SK-N-SH treated with all-trans-retinoic acid at 6 μM for 48 hours (cell line): ENCODE data around the gene CDKN2AIP.

Source experiments
- GLIS3 ChIP-seq: fragments of 250-450 bp; sonication (Bioruptor Pico); IDR thresholded peaks from 2 replicates; pipeline ENCODE4 v1.5.0; 2020; ENCODE audit warnings: mild to moderate bottlenecking, moderate library complexity
- TOX ChIP-seq: fragments of 250-450 bp; sonication (Bioruptor Pico); IDR thresholded peaks from 2 replicates; pipeline ENCODE4 v1.8.0; 2021; ENCODE audit warnings: mild to moderate bottlenecking, moderate library complexity, borderline replicate concordance
- ZFP3 ChIP-seq: fragments of 250-450 bp; sonication (Bioruptor Pico); IDR thresholded peaks from 2 replicates; pipeline ENCODE4 v1.5.0; 2020; ENCODE audit warnings: mild to moderate bottlenecking, moderate library complexity
- ZFP30 ChIP-seq: fragments of 450-650 bp; formaldehyde crosslinking; IDR thresholded peaks from 2 replicates; pipeline ENCODE4 v1.5.0; 2022; ENCODE audit warnings: mild to moderate bottlenecking, moderate library complexity
- TF ChIP-seq, protein P1 (sequence below): fragments of 250-450 bp; sonication (Bioruptor Pico); IDR thresholded peaks from 2 replicates; pipeline ENCODE4 v1.8.0; 2020; ENCODE audit warnings: mild to moderate bottlenecking, moderate library complexity, borderline replicate concordance

DNA sequence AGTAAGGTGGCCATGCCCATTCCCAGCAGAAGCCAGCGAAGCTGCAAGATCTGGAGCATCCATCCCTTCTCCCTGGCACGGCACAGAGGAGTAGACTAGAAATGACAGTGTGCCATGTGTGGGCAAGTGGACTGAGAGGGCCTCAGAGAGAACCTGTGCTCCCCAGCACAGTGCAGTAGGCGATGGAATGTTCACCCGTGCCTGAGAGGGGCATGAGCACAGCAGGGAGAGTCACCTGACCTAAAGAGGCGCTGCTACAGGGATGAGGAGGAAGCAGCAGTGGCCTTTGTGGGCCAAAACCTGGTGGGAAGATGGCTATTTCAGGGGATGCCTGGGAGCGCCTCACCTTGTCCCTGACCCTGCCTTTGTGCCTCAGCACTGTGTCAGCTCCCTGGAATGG lies 8.0 kb upstream of the CDKN2AIP start:
- TF ChIP-seq ZFP3 (CRISPR knock-in tag) (no peak), GLIS3 (CRISPR knock-in tag) (no peak), ZFP30 (CRISPR knock-in tag) (no peak), TOX (CRISPR knock-in tag) (no peak)
- TF ChIP-seq, protein P1, sequence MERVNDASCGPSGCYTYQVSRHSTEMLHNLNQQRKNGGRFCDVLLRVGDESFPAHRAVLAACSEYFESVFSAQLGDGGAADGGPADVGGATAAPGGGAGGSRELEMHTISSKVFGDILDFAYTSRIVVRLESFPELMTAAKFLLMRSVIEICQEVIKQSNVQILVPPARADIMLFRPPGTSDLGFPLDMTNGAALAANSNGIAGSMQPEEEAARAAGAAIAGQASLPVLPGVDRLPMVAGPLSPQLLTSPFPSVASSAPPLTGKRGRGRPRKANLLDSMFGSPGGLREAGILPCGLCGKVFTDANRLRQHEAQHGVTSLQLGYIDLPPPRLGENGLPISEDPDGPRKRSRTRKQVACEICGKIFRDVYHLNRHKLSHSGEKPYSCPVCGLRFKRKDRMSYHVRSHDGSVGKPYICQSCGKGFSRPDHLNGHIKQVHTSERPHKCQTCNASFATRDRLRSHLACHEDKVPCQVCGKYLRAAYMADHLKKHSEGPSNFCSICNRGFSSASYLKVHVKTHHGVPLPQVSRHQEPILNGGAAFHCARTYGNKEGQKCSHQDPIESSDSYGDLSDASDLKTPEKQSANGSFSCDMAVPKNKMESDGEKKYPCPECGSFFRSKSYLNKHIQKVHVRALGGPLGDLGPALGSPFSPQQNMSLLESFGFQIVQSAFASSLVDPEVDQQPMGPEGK (CRISPR knock-in tag), result no peak
